Measurements from ENCODE around the gene NR2C2. TPM values are rescaled to one million over a fixed set of nuclear protein-coding genes. Genes with fewer than 3 reads are reported as not detected.

Gene NR2C2
- total and polyA plus RNA-seq, 2 of the 13 experiments (the other 11 are each of a cell fraction or from before 2014, with no cell fraction given), result 7.8 to 11.8 TPM

DNA sequence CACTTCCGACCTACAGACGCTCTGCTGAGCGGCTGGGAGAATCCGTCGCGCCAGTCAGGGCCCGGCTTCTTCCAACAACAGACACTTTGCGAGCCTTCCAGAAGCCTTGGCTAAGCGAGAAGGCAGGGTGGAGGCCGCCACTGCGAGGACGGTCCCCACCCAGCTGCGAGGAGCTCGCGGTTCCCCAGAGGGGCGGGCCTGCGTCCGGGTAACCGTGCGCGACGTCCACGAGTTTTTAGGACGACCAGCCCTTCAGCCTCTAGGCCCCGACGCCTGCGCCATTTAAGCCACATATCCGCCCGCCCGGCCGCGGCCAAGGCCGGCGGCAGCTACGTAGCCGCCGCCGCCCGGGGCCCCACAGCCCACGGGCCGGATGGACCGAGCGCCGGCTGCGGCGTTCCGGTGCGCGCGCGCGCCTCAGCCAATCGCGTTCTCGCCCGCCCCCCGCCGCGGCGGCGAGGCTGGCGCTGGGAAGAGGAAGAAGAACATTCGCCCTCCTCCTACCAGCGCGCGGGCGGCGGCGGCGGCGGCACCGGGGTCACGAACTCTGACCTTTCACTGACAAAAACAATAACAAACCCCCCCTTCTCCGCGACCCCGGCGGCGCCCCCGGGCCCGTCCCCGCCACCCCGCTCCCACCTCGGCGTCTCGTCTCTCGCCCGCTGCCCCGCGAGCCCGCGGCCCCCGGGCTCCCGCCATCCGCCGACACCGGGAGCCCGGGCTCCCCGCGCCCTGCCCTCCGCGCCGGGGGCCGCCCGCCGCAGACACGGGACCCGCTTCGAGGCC lies at the start of gene NR2C2 (continued):
- TF ChIP-seq BCL3 (CRISPR knock-in tag; IDR thresholded peaks at IDR 0.05) (no peak), USF2 (IDR thresholded peaks at IDR 0.05; ENCODE audit: low read depth, low read length) (no peak), USF2 (CRISPR knock-in tag; IDR thresholded peaks at IDR 0.05; ENCODE audit: borderline replicate concordance) (no peak), TP53 (CRISPR knock-in tag; conservative IDR thresholded peaks at IDR 0.05) (no peak), RCOR2 (CRISPR knock-in tag; IDR thresholded peaks at IDR 0.05) (no peak), STAG1 (CRISPR knock-in tag; IDR thresholded peaks at IDR 0.05) (no peak), NFIC (IDR thresholded peaks at IDR 0.05; ENCODE audit: low read length) (0 out of 2 replicates have a peak, but pooled peaks have one; percentile 21), GTF2F1 (IDR thresholded peaks at IDR 0.05; ENCODE audit: low read length) (no peak), E2F1 (CRISPR knock-in tag; IDR thresholded peaks at IDR 0.05) (peak; percentile 81), HMGA1 (CRISPR knock-in tag; conservative IDR thresholded peaks at IDR 0.05) (no peak), MED1 (CRISPR knock-in tag; IDR thresholded peaks at IDR 0.05) (no peak), MAZ (IDR thresholded peaks at IDR 0.05; ENCODE audit: borderline replicate concordance, low read depth, low read length) (no peak; the same call in 1 of the 2 replicates), MAZ (CRISPR knock-in tag; IDR thresholded peaks at IDR 0.05; ENCODE audit: low read depth) (peak; percentile 28; the same call in 1 of the 2 replicates)
- TF ChIP-seq, protein P1, sequence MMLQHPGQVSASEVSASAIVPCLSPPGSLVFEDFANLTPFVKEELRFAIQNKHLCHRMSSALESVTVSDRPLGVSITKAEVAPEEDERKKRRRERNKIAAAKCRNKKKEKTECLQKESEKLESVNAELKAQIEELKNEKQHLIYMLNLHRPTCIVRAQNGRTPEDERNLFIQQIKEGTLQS (CRISPR knock-in tag; IDR thresholded peaks at IDR 0.05), result no peak
- TF ChIP-seq, protein P2, sequence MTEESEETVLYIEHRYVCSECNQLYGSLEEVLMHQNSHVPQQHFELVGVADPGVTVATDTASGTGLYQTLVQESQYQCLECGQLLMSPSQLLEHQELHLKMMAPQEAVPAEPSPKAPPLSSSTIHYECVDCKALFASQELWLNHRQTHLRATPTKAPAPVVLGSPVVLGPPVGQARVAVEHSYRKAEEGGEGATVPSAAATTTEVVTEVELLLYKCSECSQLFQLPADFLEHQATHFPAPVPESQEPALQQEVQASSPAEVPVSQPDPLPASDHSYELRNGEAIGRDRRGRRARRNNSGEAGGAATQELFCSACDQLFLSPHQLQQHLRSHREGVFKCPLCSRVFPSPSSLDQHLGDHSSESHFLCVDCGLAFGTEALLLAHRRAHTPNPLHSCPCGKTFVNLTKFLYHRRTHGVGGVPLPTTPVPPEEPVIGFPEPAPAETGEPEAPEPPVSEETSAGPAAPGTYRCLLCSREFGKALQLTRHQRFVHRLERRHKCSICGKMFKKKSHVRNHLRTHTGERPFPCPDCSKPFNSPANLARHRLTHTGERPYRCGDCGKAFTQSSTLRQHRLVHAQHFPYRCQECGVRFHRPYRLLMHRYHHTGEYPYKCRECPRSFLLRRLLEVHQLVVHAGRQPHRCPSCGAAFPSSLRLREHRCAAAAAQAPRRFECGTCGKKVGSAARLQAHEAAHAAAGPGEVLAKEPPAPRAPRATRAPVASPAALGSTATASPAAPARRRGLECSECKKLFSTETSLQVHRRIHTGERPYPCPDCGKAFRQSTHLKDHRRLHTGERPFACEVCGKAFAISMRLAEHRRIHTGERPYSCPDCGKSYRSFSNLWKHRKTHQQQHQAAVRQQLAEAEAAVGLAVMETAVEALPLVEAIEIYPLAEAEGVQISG (CRISPR knock-in tag; IDR thresholded peaks at IDR 0.05), result peak; percentile 59; the same call in 1 of the 2 replicates
- TF ChIP-seq, protein P3, sequence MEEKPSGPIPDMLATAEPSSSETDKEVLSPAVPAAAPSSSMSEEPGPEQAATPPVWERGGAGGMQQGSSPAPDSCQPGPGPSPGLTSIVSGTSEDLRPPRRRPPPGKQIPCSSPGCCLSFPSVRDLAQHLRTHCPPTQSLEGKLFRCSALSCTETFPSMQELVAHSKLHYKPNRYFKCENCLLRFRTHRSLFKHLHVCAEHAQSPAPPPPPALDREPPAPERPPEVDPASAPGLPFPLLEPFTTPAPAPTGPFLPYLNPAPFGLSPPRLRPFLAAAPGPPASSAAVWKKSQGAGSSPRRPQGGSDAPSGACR (CRISPR knock-in tag; IDR thresholded peaks at IDR 0.05), result no peak
- TF ChIP-seq, protein P4, sequence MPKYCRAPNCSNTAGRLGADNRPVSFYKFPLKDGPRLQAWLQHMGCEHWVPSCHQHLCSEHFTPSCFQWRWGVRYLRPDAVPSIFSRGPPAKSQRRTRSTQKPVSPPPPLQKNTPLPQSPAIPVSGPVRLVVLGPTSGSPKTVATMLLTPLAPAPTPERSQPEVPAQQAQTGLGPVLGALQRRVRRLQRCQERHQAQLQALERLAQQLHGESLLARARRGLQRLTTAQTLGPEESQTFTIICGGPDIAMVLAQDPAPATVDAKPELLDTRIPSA (CRISPR knock-in tag; IDR thresholded peaks at IDR 0.05; ENCODE audit: borderline replicate concordance), result no peak
